ENCODE results near the gene WDTC1. TPM values are rescaled to one million over a fixed set of nuclear protein-coding genes. Genes with fewer than 3 reads are reported as not detected.
"Not testable (repeated sequence)": the region's sequence is repeated elsewhere in the genome, so short reads cannot be mapped to it uniquely, and the experiment has no call there.

The WDTC1 gene
- total and polyA plus RNA-seq, 7 donors, result 10.8 to 66.1 (median 55.6) TPM

DNA sequence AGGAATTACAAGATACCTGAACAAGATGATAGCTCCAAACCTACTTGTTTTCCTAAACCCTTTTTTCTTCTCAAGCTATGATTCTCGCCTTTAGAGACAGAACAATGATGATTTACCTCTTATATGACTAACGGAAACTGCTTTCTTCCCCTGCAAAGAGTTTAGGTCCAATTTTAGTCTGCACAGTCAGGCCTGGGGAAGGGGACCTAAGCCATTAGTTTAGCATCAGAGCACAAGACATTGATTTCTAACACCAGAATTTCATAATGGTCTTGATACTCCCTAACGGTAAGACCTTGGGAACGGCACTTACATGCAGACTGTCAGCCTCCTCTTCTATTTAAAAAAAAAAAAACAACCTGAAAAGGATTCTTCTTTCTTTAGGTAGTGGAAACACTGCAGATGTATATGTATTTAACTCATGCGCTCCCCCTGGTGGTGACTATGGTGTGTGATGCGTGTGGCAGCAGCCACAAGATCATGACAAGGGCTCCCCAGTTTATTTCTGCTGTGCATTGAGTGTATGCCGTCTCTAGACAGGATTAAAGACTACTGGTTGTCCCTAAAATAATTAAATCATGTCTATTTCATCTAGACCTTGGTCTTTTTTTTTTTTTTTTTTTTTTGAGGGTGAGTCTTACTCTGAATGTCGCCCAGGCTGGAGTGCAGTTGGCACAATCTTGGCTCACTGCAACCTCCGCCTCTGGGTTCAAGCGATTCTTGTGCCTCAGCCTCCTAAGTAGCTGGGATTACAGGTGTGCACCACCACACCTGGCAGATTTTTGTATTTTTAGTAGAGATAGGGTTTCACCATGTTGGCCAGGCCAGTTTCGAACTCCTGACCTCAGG, 50.2 kb downstream of the WDTC1 start:
- WGBS, 3 donors, result 50 to 54% (median 50%) methylated on average over 11 of the region's 11 CpGs
- peak; percentile 76 to 94 (median 88) for ATAC-seq
- no peaks in the 10 kb centered on the region for H3K9me3 ChIP-seq
- intact Hi-C loops (cut with DNase I), result loop anchor here (1.0 to 10.0 kb wide), 5 partner anchors 86 to 240 kb away; no protein-coding TSS in a partner anchor
- H3K4me3 ChIP-seq, result no peak overlapping the region
- peaks cover 4 to 53% of the 10 kb centered on the region in 2 donors for H3K36me3 ChIP-seq (ENCODE audit: insufficient read depth in 1 of 2, low read depth in 1 of 2)
- TF ChIP-seq, protein P1, sequence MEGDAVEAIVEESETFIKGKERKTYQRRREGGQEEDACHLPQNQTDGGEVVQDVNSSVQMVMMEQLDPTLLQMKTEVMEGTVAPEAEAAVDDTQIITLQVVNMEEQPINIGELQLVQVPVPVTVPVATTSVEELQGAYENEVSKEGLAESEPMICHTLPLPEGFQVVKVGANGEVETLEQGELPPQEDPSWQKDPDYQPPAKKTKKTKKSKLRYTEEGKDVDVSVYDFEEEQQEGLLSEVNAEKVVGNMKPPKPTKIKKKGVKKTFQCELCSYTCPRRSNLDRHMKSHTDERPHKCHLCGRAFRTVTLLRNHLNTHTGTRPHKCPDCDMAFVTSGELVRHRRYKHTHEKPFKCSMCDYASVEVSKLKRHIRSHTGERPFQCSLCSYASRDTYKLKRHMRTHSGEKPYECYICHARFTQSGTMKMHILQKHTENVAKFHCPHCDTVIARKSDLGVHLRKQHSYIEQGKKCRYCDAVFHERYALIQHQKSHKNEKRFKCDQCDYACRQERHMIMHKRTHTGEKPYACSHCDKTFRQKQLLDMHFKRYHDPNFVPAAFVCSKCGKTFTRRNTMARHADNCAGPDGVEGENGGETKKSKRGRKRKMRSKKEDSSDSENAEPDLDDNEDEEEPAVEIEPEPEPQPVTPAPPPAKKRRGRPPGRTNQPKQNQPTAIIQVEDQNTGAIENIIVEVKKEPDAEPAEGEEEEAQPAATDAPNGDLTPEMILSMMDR (IDR thresholded peaks at IDR 0.05), result peak; percentile 88
- DNase-seq, result peak; percentile 79 to 88
- no peaks in the 10 kb centered on the region for H3K4me1 ChIP-seq
- no peak overlapping the region for H3K27ac ChIP-seq
- no peaks in the 10 kb centered on the region for H3K27me3 ChIP-seq (ENCODE audit: insufficient read depth in 3 of 3, low read length in 2 of 3)

DNA sequence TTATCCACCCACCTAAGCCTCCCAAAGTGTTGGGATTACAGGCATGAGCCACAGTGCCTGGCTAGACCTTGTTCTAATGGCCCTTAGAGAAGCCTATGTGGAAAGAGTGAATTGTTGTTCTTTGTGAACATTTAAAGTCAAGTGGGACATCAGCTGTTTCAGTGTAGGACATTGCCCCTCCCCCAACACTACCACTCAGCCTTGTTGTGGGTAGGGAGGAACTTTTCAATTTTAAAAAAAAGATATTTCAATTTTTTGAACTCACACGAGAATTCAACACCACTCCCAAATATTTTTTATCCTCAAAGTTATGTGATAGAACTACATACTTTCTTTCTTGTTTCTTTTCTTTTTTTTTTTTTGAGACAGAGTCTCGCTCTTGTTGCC, 50.8 kb downstream of the WDTC1 start:
- DNase-seq (no peak), ATAC-seq (peak in 2 of 4 donors; percentile 19 to 45)
- H3K36me3 ChIP-seq (ENCODE audit: insufficient read depth in 1 of 2, low read depth in 1 of 2), result peaks cover 4 to 56% of the 10 kb centered on the region in 2 donors
- WGBS, 3 donors, result 83 to 90% (median 84%) methylated on average over 2 of the region's 2 CpGs
- TF ChIP-seq, protein P1 (IDR thresholded peaks at IDR 0.05), result no peak
- H3K27me3 ChIP-seq (ENCODE audit: insufficient read depth in 3 of 3, low read length in 2 of 3), result no peaks in the 10 kb centered on the region
- H3K27ac ChIP-seq, result no peak overlapping the region
- H3K4me1 ChIP-seq, result no peaks in the 10 kb centered on the region
- intact Hi-C loops (cut with DNase I), result loop anchor here (2.0 to 10.0 kb wide), 4 partner anchors 86 to 240 kb away; no protein-coding TSS in a partner anchor
- H3K9me3 ChIP-seq, result no peaks in the 10 kb centered on the region
- H3K4me3 ChIP-seq, result no peak overlapping the region

DNA sequence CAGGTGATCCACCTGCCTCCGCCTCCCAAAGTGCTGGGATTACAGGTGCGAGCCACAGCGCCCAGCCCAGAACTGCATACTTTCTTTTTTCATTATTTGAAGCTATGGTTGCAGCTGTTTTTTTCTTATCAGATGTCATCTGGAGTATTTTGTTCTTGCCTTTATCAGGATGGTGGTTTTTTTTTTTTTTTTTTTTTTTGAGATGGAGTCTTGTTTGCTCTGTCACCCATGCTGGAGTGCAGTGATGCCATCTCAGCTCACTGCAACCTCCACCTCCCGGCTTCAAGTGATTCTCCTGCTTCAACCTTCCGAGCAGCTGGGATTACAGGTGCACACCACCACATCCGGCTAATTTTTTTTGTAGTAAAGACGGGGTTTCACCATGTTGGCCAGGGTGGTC, 51.4 kb downstream of the WDTC1 start:
- H3K27me3 ChIP-seq (ENCODE audit: insufficient read depth in 3 of 3, low read length in 2 of 3); ATAC-seq; H3K9me3 ChIP-seq; H3K4me3 ChIP-seq; H3K4me1 ChIP-seq; DNase-seq; H3K27ac ChIP-seq: not testable (repeated sequence)
- intact Hi-C loops (cut with DNase I), result loop anchor here (2.0 to 10.0 kb wide), 4 partner anchors 87 to 241 kb away; no protein-coding TSS in a partner anchor
- 90 to 95% (median 94%) methylated on average over 7 of the region's 7 CpGs for WGBS, 3 donors
- peaks cover 6 to 62% of the 10 kb centered on the region in 2 donors for H3K36me3 ChIP-seq (ENCODE audit: insufficient read depth in 1 of 2, low read depth in 1 of 2)

DNA sequence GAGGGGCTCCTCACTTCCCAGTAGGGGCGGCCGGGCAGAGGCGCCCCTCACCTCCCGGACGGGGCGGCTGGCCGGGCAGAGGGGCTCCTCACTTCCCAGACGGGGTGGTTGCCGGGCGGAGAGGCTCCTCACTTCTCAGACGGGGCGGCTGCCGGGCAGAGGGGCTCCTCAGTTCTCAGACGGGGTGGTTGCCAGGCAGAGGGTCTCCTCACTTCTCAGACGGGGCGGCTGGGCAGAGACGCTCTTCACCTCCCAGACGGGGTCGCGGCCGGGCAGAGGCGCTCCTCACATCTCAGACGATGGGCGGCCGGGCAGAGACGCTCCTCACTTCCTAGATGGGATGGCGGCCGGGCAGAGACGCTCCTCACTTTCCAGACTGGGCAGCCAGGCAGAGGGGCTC, 54.7 kb downstream of the WDTC1 start:
- WGBS, 3 donors, result 95 to 98% (median 97%) methylated on average over 9 to 28 of the region's 29 CpGs
- H3K36me3 ChIP-seq (ENCODE audit: insufficient read depth in 1 of 2, low read depth in 1 of 2), result peaks cover 7 to 76% of the 10 kb centered on the region in 2 donors
- DNase-seq; H3K4me1 ChIP-seq; H3K4me3 ChIP-seq; ATAC-seq; H3K27me3 ChIP-seq (ENCODE audit: insufficient read depth in 3 of 3, low read length in 2 of 3); H3K27ac ChIP-seq; H3K9me3 ChIP-seq: not testable (repeated sequence)
- intact Hi-C loops (cut with DNase I), result loop anchor here in 1 of 2 donors (10.0 kb wide), 1 partner anchor 94 kb away; no protein-coding TSS in a partner anchor

DNA sequence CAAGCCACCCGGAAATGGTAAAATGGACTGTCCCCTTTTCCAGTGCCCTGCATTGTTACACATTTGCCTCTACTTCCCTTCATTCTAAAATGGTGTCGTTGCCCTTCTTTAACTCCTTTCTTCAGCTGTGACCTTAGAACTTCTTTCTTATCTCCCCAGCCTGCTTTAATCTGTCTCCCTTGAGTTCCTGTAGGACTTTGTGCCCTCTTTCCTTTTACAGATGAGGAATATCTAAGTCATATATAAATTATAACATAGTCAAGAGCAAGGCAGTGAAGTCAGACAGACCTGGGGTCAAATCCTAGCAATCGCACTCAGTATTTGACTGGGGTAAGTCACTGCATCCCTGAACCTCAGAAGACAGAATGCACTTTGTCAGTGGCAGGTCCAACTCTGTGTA, 56.1 kb downstream of the WDTC1 start:
- ATAC-seq (no peak), DNase-seq (no peak)
- H3K9me3 ChIP-seq, result no peaks in the 10 kb centered on the region
- H3K4me1 ChIP-seq, result no peaks in the 10 kb centered on the region
- no peak overlapping the region for H3K27ac ChIP-seq
- peaks cover 8 to 83% of the 10 kb centered on the region in 2 donors for H3K36me3 ChIP-seq (ENCODE audit: insufficient read depth in 1 of 2, low read depth in 1 of 2)
- WGBS, 3 donors, result 87 to 98% (median 95%) methylated on average over 3 of the region's 3 CpGs
- H3K4me3 ChIP-seq, result no peak overlapping the region
- TF ChIP-seq, protein P1 (IDR thresholded peaks at IDR 0.05), result no peak
- no peaks in the 10 kb centered on the region for H3K27me3 ChIP-seq (ENCODE audit: insufficient read depth in 3 of 3, low read length in 2 of 3)
- intact Hi-C loops (cut with DNase I), result no loop called here

Data from psoas muscle (tissue), 8 donors.